ENCODE results near the gene IL17REL. TPM values are rescaled to one million over a fixed set of nuclear protein-coding genes. Genes with fewer than 3 reads are reported as not detected.

The IL17REL gene
- total and polyA plus RNA-seq, 2 of the 13 experiments (the other 11 are each of a cell fraction or from before 2014, with no cell fraction given) = not detected

- TF ChIP-seq ZNF639 (CRISPR knock-in tag; conservative IDR thresholded peaks at IDR 0.05) (no peak), ZNF83 (CRISPR knock-in tag; IDR thresholded peaks at IDR 0.05; ENCODE audit: borderline replicate concordance) (no peak), ZNF3 (CRISPR knock-in tag; IDR thresholded peaks at IDR 0.05) (no peak), ZNF557 (CRISPR knock-in tag; IDR thresholded peaks at IDR 0.05) (no peak), NR2F1 (CRISPR knock-in tag; IDR thresholded peaks at IDR 0.05) (peak in 1 of 2 experiments; percentile 35; a peak in 1 of 4 replicates), KMT2B (CRISPR knock-in tag; IDR thresholded peaks at IDR 0.05) (no peak), REPIN1 (CRISPR knock-in tag; IDR thresholded peaks at IDR 0.05; ENCODE audit: borderline replicate concordance, low read depth) (no peak), AHR (CRISPR knock-in tag; IDR thresholded peaks at IDR 0.05) (no peak), PHF21A (CRISPR knock-in tag; IDR thresholded peaks at IDR 0.05) (peak; percentile 82), BRCA1 (CRISPR knock-in tag; IDR thresholded peaks at IDR 0.05) (no peak), ZNF510 (CRISPR knock-in tag; IDR thresholded peaks at IDR 0.05; ENCODE audit: low read depth) (no peak), ZNF207 (IDR thresholded peaks at IDR 0.05; ENCODE audit: borderline replicate concordance) (no peak), ZFY (CRISPR knock-in tag; IDR thresholded peaks at IDR 0.05) (peak; percentile 45; the same call in 1 of the 2 replicates), ZNF432 (CRISPR knock-in tag; IDR thresholded peaks at IDR 0.05; ENCODE audit: borderline replicate concordance) (no peak), ZSCAN22 (CRISPR knock-in tag; IDR thresholded peaks at IDR 0.05) (no peak), HMGA1 (CRISPR knock-in tag; conservative IDR thresholded peaks at IDR 0.05) (no peak), ZNF335 (CRISPR knock-in tag; IDR thresholded peaks at IDR 0.05) (no peak), ZUFSP (CRISPR knock-in tag; IDR thresholded peaks at IDR 0.05; ENCODE audit: borderline replicate concordance) (no peak), ZNF235 (CRISPR knock-in tag; IDR thresholded peaks at IDR 0.05; ENCODE audit: borderline replicate concordance) (no peak), ZNF574 (CRISPR knock-in tag; IDR thresholded peaks at IDR 0.05) (no peak), ZNF567 (CRISPR knock-in tag; IDR thresholded peaks at IDR 0.05; ENCODE audit: borderline replicate concordance) (no peak), SAFB2 (CRISPR knock-in tag; IDR thresholded peaks at IDR 0.05; ENCODE audit: borderline replicate concordance, low read depth) (no peak), GLMP (CRISPR knock-in tag; IDR thresholded peaks at IDR 0.05; ENCODE audit: borderline replicate concordance) (no peak), ZNF576 (CRISPR knock-in tag; IDR thresholded peaks at IDR 0.05) (no peak)
These were observed 50.4 kb downstream of the IL17REL start (continued) for GRCh38 chr22:49962012-49962750.

All from HepG2 (cell line).